Stimulated activated CD8-positive, alpha-beta memory T cell treated with anti-CD3 and anti-CD28 coated beads, Interleukin-15, amount 100 ng/mL, for 24 hours (primary cell): ENCODE results near the gene PDE5A.

ENCODE experiments used
- DNase-seq: peaks from one replicate; pipeline ENCODE4 v3.0.0-alpha.2; 2020; ENCODE audit warnings: low read depth

Gene PDE5A

DNA sequence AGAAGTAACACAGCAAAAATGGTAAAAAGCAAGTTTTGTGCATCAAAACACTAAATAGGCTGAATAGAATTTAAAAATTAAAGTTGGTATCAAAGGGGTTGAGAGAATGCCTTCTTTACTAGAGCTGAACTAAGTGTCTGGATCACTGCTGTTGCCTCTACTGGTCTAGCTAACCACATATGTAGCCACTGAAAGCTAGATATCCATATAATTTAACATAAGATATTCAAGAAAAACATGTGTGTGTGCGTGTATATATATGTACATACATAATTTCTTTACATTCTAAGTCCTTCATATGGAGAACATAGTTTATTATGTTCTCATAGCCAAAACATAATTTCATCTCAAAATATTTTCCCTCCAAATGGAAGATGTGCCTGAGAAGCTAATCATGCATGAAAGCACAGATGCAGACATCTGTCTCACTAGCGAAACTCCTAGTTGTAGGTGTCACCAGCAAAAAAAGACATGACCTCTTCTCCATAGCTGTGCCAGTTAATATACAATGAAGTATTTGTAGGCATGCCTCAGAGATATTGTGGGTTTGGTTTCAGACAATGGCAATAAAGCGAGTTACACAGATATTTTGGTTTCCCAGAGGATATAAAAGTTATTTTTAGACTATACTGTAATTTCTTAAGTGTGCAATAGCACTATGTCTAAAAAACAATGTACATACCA is 47.3 kb downstream of the PDE5A start:
- no peak for DNase-seq

- DNase-seq = no peak
Observed at GRCh38 chr4:119580293-119580692, 48.3 kb downstream of the PDE5A start.

DNA sequence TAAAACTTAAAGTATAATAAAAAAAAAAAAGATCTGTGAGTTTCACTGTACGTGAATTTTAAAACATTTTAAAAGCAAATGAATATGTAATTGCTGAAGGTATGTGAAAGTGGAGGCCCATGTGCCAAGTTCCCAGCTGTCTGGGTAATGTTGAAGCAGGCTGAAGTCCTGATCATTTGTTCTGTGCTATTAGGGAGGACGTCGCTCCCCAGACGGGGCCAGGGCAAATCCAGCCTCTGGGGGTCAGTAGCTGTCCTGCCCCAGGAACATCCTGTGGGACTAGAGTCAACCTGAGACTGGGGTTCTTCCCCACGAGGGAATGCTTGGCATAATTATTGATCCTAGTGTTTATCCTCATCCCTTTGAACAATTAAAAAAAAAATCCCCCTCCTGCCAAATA is 48.8 kb downstream of the PDE5A start:
- DNase-seq = no peak

DNA sequence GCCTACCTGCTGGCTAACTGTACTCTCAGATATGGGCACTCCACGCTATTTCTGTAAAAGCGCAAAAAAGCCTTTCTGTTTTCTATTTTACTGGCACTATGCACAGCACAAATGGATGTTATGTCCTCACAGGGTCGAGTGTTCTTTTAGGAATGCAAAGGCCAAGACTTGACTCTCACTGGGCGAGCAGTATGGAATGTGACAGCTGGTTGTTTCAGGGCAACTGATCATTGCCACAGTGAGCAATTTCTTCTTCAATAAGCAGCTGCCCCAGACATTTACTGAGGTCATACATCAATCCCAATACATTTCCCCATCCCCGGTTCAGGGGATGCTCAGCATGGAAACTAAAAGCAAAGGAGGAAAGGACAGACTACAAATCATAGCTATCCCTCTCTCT is 58.2 kb downstream of the PDE5A start:
- no peak for DNase-seq

GRCh38 chr4:119564106-119564505 is 64.5 kb downstream of the PDE5A start:
- no peak for DNase-seq

DNA sequence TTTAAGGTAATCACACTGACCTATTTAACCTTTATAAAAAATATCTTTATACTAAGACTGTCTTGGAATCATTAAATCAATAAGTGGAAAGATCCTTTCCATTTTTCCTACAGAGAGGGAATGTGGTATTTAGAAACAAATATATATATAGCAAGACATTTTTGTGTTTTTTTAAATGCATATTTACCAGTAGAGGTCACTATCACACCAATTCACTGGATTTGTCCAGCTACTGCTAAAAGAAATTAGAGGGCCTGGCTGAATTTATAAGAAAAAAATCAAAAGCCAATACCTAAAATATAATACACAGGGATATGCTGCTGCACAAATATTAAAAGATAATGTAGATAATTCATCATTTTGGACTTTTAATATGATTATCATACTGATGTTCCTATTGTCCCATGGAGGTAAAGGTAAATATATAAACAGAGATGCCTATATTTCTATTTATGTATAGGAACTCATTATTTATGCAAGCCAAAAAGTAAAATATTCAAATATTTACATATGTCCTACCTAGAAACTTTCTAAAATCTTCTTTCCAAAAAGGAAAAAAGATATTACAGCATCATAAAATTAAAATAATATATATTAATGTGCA is 69.5 kb downstream of the PDE5A start:
- no peak for DNase-seq

GRCh38 chr4:119550857-119551532 is 77.6 kb downstream of the PDE5A start:
- no peak for DNase-seq

DNA sequence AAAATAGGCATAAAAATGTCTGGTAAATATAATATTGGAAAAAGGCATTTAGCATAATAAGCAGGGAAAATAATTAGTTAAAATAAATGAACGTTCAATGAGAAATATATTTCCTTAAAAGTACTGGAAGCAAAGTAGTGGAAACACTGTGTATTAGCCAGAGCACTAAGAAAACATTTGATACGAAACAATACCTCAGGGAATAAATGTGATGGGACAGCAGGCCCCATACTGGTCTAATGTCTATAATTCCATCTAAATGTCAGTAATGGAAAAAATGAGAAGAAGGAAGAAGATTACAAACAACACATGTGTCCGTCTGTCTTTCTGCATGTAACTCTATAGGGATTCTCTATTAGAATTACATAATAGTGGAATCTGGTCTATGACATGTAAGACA is 79.0 kb downstream of the PDE5A start:
- no peak for DNase-seq

DNA sequence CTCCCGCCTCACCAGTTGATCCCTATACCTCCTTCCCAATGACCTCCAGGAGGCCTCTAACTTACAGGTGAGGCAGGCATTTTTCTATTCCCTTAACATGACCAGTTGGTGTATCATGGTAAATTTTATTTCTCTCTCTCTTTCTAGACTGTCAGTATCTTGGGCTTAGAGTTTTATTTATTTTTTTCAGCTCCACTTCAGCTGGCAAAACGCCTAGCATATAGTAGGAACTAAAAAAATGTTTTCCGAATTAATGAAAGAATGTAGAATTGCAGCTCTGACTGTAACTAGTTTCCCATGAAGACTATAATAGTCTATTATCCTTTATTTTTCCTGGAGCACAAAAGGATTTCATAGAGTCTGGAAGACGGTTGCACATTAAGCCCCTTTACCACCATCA is 84.8 kb downstream of the PDE5A start:
- DNase-seq = no peak

DNA sequence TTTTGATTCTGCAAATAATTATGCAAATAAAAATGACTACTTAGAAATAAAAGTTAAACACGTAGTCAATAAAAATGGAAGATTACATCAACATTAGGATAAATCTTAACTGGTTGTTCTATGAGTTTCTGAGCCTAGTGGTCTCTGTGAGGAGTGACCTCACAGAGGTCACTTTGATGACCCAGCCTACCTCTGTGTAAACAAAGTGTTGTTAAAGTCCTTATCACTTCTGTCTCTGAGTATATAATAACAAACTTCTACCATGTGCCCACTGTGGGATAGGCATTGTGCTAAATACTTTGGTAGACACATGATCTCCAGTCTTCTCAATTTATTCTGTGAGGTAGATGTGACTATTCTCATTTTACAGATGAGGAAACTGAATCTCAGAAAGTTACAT is 85.4 kb downstream of the PDE5A start:
- no peak for DNase-seq

GRCh38 chr4:119540249-119540648 is 88.4 kb downstream of the PDE5A start:
- DNase-seq = no peak

- DNase-seq = no peak
Observed at GRCh38 chr4:119537586-119537985, 91.0 kb downstream of the PDE5A start.

DNA sequence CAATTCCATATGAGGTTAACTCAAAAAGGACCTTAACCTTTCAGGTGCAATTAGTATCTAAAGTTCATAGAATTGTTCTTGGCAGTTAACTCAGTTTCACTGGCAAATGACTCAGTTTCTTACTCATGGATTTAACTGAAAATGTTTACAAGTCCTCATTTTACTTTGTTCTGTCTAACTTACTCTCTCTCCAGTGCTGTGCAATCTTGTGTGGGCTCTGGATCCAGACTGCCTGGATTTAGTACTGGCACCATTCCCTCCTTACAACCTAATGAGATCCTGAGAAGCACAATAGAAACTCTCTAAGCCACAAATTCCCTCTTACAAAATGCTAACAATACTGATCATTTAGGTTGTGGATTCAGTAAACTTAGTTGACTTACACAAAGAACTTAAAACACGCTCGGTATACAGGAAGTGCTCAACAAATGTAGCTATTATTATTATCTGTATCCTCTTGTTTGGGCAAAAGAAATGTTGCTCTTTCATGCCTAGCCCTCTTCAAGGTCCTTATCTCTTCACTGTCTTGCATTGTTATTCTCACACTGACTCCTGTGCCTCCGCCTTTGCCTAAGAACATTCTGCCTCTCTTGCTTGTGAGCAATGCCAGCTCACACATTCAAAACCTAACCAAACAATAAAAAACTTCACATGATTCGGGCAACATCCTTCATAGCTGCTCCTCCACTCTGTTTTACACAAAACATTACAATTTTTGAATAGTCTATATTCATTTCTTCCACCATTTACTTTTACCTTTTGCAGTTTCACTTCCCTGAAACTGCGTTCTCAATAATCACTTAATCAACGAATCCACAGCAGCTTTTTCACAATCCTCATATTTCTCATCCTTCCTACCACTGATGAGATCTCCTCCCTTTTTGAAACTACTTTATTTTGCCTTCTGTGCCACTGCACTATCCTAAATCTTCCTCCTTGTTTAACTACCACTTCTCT is 91.8 kb downstream of the PDE5A start:
- no peak for DNase-seq

- DNase-seq = no peak
Observed at GRCh38 chr4:119532319-119532718, 96.3 kb downstream of the PDE5A start.

DNA sequence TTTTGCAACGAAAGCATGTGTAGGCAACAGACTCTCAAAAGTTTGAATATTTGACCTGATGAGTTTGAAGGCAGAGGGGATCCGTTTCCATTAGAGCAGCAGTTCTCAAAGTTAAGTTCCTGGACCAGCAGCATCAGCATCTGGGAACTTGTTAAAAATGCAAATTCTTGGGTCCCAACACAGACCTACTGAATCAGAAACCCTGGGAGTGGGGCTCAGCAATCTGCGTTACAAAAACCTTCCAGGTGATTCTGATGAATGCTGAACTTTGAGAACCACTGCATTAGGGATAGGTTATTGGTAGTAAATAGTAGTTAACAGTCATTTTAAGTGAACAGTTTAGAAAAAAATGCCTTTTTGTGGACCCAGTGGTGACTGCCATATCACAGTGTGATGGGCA is 98.8 kb downstream of the PDE5A start:
- no peak for DNase-seq

GRCh38 chr4:119526786-119527550 is 101.6 kb downstream of the PDE5A start:
- no peak for DNase-seq

GRCh38 chr4:119525771-119526712 is 102.6 kb downstream of the PDE5A start:
- no peak for DNase-seq

GRCh38 chr4:119525005-119525749 is 103.4 kb downstream of the PDE5A start:
- DNase-seq = no peak

- no peak for DNase-seq
Observed at GRCh38 chr4:119523399-119523798, 105.2 kb downstream of the PDE5A start.

GRCh38 chr4:119521268-119521667 is 107.3 kb downstream of the PDE5A start:
- no peak for DNase-seq
